ENCODE results near the gene SEC24B. TPM values are rescaled to one million over a fixed set of nuclear protein-coding genes. Genes with fewer than 3 reads are reported as not detected.

SEC24B gene
- total RNA-seq, 1 donor from 2014 or later: 49.6 TPM

DNA sequence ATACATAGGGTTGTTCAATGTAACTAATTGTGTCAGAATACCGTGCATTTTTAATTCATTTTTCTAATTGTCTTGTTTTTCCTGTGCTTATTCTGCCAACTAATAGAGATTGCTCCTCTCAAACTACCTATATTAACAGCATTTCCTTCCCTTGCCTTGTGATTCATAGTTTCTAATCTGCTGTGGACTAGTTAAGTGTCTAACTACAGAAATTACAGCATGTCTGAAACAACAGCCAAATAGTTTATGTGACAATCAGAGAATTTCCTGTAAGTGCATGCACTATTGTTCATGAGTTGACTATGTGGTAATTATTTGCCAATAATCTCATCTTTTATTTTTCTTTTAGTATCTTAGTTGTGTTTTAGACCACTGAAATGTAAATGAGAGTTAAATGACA is 4.1 kb upstream of the SEC24B start:
- no peaks in the 10 kb centered on the region for H3K9me3 Mint-ChIP-seq (ENCODE audit: unreplicated experiment)
- peaks cover 3% of the 10 kb centered on the region for H3K27me3 Mint-ChIP-seq (ENCODE audit: unreplicated experiment)
- no peak overlapping the region for H3K4me3 Mint-ChIP-seq (ENCODE audit: unreplicated experiment)
- DNase-seq (ENCODE audit: low spot score): no peak
- H3K4me1 Mint-ChIP-seq (ENCODE audit: unreplicated experiment): peaks cover 15% of the 10 kb centered on the region
- H3K27ac Mint-ChIP-seq (ENCODE audit: unreplicated experiment): no peak overlapping the region
- TF ChIP-seq, protein P1, sequence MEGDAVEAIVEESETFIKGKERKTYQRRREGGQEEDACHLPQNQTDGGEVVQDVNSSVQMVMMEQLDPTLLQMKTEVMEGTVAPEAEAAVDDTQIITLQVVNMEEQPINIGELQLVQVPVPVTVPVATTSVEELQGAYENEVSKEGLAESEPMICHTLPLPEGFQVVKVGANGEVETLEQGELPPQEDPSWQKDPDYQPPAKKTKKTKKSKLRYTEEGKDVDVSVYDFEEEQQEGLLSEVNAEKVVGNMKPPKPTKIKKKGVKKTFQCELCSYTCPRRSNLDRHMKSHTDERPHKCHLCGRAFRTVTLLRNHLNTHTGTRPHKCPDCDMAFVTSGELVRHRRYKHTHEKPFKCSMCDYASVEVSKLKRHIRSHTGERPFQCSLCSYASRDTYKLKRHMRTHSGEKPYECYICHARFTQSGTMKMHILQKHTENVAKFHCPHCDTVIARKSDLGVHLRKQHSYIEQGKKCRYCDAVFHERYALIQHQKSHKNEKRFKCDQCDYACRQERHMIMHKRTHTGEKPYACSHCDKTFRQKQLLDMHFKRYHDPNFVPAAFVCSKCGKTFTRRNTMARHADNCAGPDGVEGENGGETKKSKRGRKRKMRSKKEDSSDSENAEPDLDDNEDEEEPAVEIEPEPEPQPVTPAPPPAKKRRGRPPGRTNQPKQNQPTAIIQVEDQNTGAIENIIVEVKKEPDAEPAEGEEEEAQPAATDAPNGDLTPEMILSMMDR (IDR thresholded peaks at IDR 0.05; ENCODE audit: unreplicated experiment): no peak
- H3K36me3 Mint-ChIP-seq (ENCODE audit: low read depth, unreplicated experiment): peaks cover under 1% of the 10 kb centered on the region

GRCh38 chr4:109432203-109432602 is 1.4 kb upstream of the SEC24B start:
- peaks cover 5% of the 10 kb centered on the region for H3K36me3 Mint-ChIP-seq (ENCODE audit: low read depth, unreplicated experiment)
- peaks cover 39% of the 10 kb centered on the region for H3K4me1 Mint-ChIP-seq (ENCODE audit: unreplicated experiment)
- H3K27ac Mint-ChIP-seq (ENCODE audit: unreplicated experiment): peak overlapping the region; percentile 99
- peak overlapping the region; percentile 94 for H3K4me3 Mint-ChIP-seq (ENCODE audit: unreplicated experiment)
- H3K27me3 Mint-ChIP-seq (ENCODE audit: unreplicated experiment): peaks cover 2% of the 10 kb centered on the region
- no peak for DNase-seq (ENCODE audit: low spot score)
- no peaks in the 10 kb centered on the region for H3K9me3 Mint-ChIP-seq (ENCODE audit: unreplicated experiment)
- TF ChIP-seq, protein P1 (IDR thresholded peaks at IDR 0.05; ENCODE audit: unreplicated experiment): no peak

DNA sequence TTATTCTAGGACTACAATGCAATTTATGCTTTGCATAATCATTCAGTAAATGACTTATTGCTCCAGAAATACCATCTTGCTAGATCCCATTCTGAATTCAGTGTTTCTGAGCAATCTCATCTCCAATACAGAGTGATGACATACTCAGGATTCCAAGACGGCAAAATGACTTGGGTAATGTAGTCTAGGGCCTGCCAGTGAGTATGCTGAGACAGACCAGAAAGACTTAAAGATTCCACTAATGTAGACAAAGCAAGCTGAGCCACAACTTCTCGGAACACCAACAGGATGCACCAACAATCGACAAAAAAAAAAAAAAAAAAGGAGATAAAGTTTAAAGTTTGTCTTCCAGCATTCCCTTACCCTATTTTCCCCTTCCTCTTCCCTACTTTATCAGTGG is 919 bp upstream of the SEC24B start:
- Mint-ChIP-seq H3K27me3 (ENCODE audit: unreplicated experiment) (peaks cover 2% of the 10 kb centered on the region), H3K9me3 (ENCODE audit: unreplicated experiment) (no peaks in the 10 kb centered on the region), H3K4me3 (ENCODE audit: unreplicated experiment) (peak overlapping the region; percentile 94), H3K36me3 (ENCODE audit: low read depth, unreplicated experiment) (peaks cover 5% of the 10 kb centered on the region), H3K27ac (ENCODE audit: unreplicated experiment) (peak overlapping the region; percentile 99), H3K4me1 (ENCODE audit: unreplicated experiment) (peaks cover 39% of the 10 kb centered on the region)
- TF ChIP-seq, protein P1 (IDR thresholded peaks at IDR 0.05; ENCODE audit: unreplicated experiment): no peak
- DNase-seq (ENCODE audit: low spot score): no peak

- TF ChIP-seq, protein P1 (IDR thresholded peaks at IDR 0.05; ENCODE audit: unreplicated experiment): no peak
- peak; percentile 44 for DNase-seq (ENCODE audit: low spot score)
- H3K9me3 Mint-ChIP-seq (ENCODE audit: unreplicated experiment): no peaks in the 10 kb centered on the region
- H3K4me1 Mint-ChIP-seq (ENCODE audit: unreplicated experiment): peaks cover 42% of the 10 kb centered on the region
- H3K27ac Mint-ChIP-seq (ENCODE audit: unreplicated experiment): peak overlapping the region; percentile 79
- H3K4me3 Mint-ChIP-seq (ENCODE audit: unreplicated experiment): peak overlapping the region; percentile 91
- H3K27me3 Mint-ChIP-seq (ENCODE audit: unreplicated experiment): peaks cover 2% of the 10 kb centered on the region
- H3K36me3 Mint-ChIP-seq (ENCODE audit: low read depth, unreplicated experiment): peaks cover 5% of the 10 kb centered on the region
These were observed 674 bp downstream of the SEC24B start for GRCh38 chr4:109434007-109434971.

GRCh38 chr4:109435635-109436034 is 2.0 kb downstream of the SEC24B start:
- H3K27me3 Mint-ChIP-seq (ENCODE audit: unreplicated experiment): peaks cover 2% of the 10 kb centered on the region
- H3K4me1 Mint-ChIP-seq (ENCODE audit: unreplicated experiment): peaks cover 47% of the 10 kb centered on the region

More at GRCh38 chr4:109435635-109436034, 2.0 kb downstream of the SEC24B start:
- H3K9me3 Mint-ChIP-seq (ENCODE audit: unreplicated experiment): no peaks in the 10 kb centered on the region
- DNase-seq (ENCODE audit: low spot score): no peak
- no peak overlapping the region for H3K27ac Mint-ChIP-seq (ENCODE audit: unreplicated experiment)
- peaks cover 5% of the 10 kb centered on the region for H3K36me3 Mint-ChIP-seq (ENCODE audit: low read depth, unreplicated experiment)
- H3K4me3 Mint-ChIP-seq (ENCODE audit: unreplicated experiment): peak overlapping the region; percentile 91
- TF ChIP-seq, protein P1 (IDR thresholded peaks at IDR 0.05; ENCODE audit: unreplicated experiment): no peak
